Chondrocyte (in vitro differentiated cells): ENCODE measurements around the gene SIGLEC10. TPM values are rescaled to one million over a fixed set of nuclear protein-coding genes. Genes with fewer than 3 reads are reported as not detected.
"Not testable (repeated sequence)": the region's sequence is repeated elsewhere in the genome, so short reads cannot be mapped to it uniquely, and the experiment has no call there.

Source experiments
- DNase-seq: peaks from one replicate; pipeline ENCODE4 v3.0.0; 2021; ENCODE audit warnings: mixed read lengths, low spot score
- H3K27ac Mint-ChIP-seq: one replicate; pipeline ENCODE4 v1.8.0; 2021; ENCODE audit warnings: mild to moderate bottlenecking, moderate library complexity, mixed read lengths; ENCODE audit not compliant: unreplicated experiment
- H3K27me3 Mint-ChIP-seq: 2 replicates; pipeline ENCODE4 v1.8.0; 2021; ENCODE audit warnings: low read depth, mixed read lengths
- H3K36me3 Mint-ChIP-seq: 2 replicates; pipeline ENCODE4 v1.8.0; 2021; ENCODE audit warnings: low read depth, mixed read lengths
- H3K4me1 Mint-ChIP-seq: 2 replicates; pipeline ENCODE4 v1.8.0; 2021; ENCODE audit warnings: low read depth, mild to moderate bottlenecking, mixed read lengths
- H3K4me3 Mint-ChIP-seq: one replicate; pipeline ENCODE4 v1.8.0; 2021; ENCODE audit warnings: mild to moderate bottlenecking, moderate library complexity, mixed read lengths; ENCODE audit not compliant: unreplicated experiment
- H3K9me3 Mint-ChIP-seq: 2 replicates; pipeline ENCODE4 v1.8.0; 2021; ENCODE audit warnings: low read depth, mixed read lengths
- CTCF ChIP-seq: fragments of 200-600 bp; sonication (generic); IDR thresholded peaks from 2 replicates; pipeline ENCODE4 v1.5.0; 2021; ENCODE audit warnings: antibody characterized with exemption, mild to moderate bottlenecking, moderate library complexity
- total RNA-seq: library from RNA; stranded (reverse); gene quantifications from 3 replicates; pipeline ENCODE4 v1.2.1, GENCODE V29; 2021

The SIGLEC10 gene
- total RNA-seq, 1 donor from 2014 or later: not detected

- Mint-ChIP-seq H3K36me3 (no peaks in the 10 kb centered on the region), H3K4me3 (no peak overlapping the region), H3K9me3 (no peaks in the 10 kb centered on the region), H3K27me3 (no peaks in the 10 kb centered on the region), H3K27ac (no peak overlapping the region), H3K4me1 (no peaks in the 10 kb centered on the region)
- no peak for TF ChIP-seq CTCF
- DNase-seq: no peak
These were observed 4.0 kb upstream of the SIGLEC10 start for GRCh38 chr19:51421229-51422052.

- H3K36me3 Mint-ChIP-seq, H3K27me3 Mint-ChIP-seq, H3K4me1 Mint-ChIP-seq, DNase-seq, H3K4me3 Mint-ChIP-seq, H3K9me3 Mint-ChIP-seq, H3K27ac Mint-ChIP-seq: not testable (repeated sequence)
These were observed 3.1 kb upstream of the SIGLEC10 start for GRCh38 chr19:51420511-51420910.

GRCh38 chr19:51418707-51419106 is 1.3 kb upstream of the SIGLEC10 start:
- no peak for DNase-seq
- H3K36me3 Mint-ChIP-seq: no peaks in the 10 kb centered on the region
- H3K9me3 Mint-ChIP-seq: no peaks in the 10 kb centered on the region
- no peak overlapping the region for H3K27ac Mint-ChIP-seq
- TF ChIP-seq CTCF: no peak
- no peak overlapping the region for H3K4me3 Mint-ChIP-seq
- no peaks in the 10 kb centered on the region for H3K4me1 Mint-ChIP-seq
- no peaks in the 10 kb centered on the region for H3K27me3 Mint-ChIP-seq

- Mint-ChIP-seq H3K4me3 (no peak overlapping the region), H3K27ac (no peak overlapping the region), H3K9me3 (no peaks in the 10 kb centered on the region), H3K27me3 (no peaks in the 10 kb centered on the region), H3K4me1 (no peaks in the 10 kb centered on the region), H3K36me3 (no peaks in the 10 kb centered on the region)
- no peak for TF ChIP-seq CTCF
- no peak for DNase-seq
These were observed 342 bp upstream of the SIGLEC10 start for GRCh38 chr19:51417810-51418157.

- H3K27ac Mint-ChIP-seq: not testable (repeated sequence)
These were observed 1.0 kb downstream of the SIGLEC10 start for GRCh38 chr19:51416422-51416821.

GRCh38 chr19:51415187-51415586 is 2.3 kb downstream of the SIGLEC10 start:
- no peak for TF ChIP-seq CTCF
- H3K4me1 Mint-ChIP-seq: no peaks in the 10 kb centered on the region
- H3K27ac Mint-ChIP-seq: no peak overlapping the region
- H3K36me3 Mint-ChIP-seq: no peaks in the 10 kb centered on the region
- H3K9me3 Mint-ChIP-seq: no peaks in the 10 kb centered on the region
- no peak for DNase-seq
- no peak overlapping the region for H3K4me3 Mint-ChIP-seq
- peaks cover 2% of the 10 kb centered on the region for H3K27me3 Mint-ChIP-seq

More at GRCh38 chr19:51416422-51416821, 1.0 kb downstream of the SIGLEC10 start:
- not testable (repeated sequence) for H3K9me3 Mint-ChIP-seq, DNase-seq, H3K27me3 Mint-ChIP-seq, H3K36me3 Mint-ChIP-seq, H3K4me1 Mint-ChIP-seq, H3K4me3 Mint-ChIP-seq
